HG03064 (cell line): ENCODE measurements around the gene TMEM233.

ENCODE experiments used
- ATAC-seq: cut with Tn5 transposase; IDR thresholded peaks from one replicate; pipeline ENCODE4 v1.9.1; 2021; ENCODE audit warnings: low read depth; ENCODE audit not compliant: unreplicated experiment

TMEM233 gene

GRCh38 chr12:119678459-119678858, 84.9 kb downstream of the TMEM233 start:
- ATAC-seq: no peak

GRCh38 chr12:119679081-119679480, 85.5 kb downstream of the TMEM233 start:
- no peak for ATAC-seq

- no peak for ATAC-seq
Measured at GRCh38 chr12:119679490-119679889, 85.9 kb downstream of the TMEM233 start.

- ATAC-seq: no peak
Measured at GRCh38 chr12:119681111-119681510, 87.5 kb downstream of the TMEM233 start.

GRCh38 chr12:119681728-119682638, 88.4 kb downstream of the TMEM233 start:
- ATAC-seq: no peak

GRCh38 chr12:119682639-119683252, 89.2 kb downstream of the TMEM233 start:
- no peak for ATAC-seq

- no peak for ATAC-seq
Measured at GRCh38 chr12:119683413-119683812, 89.8 kb downstream of the TMEM233 start.

GRCh38 chr12:119683816-119684215, 90.2 kb downstream of the TMEM233 start:
- ATAC-seq: no peak

- no peak for ATAC-seq
Measured at GRCh38 chr12:119684711-119685369, 91.3 kb downstream of the TMEM233 start.

- no peak for ATAC-seq
Measured at GRCh38 chr12:119685375-119685774, 91.8 kb downstream of the TMEM233 start.

- no peak for ATAC-seq
Measured at GRCh38 chr12:119686355-119686754, 92.8 kb downstream of the TMEM233 start.

GRCh38 chr12:119686776-119687175, 93.2 kb downstream of the TMEM233 start:
- no peak for ATAC-seq

GRCh38 chr12:119687406-119687805, 93.8 kb downstream of the TMEM233 start:
- ATAC-seq: no peak

GRCh38 chr12:119687879-119688278, 94.3 kb downstream of the TMEM233 start:
- no peak for ATAC-seq

- ATAC-seq: no peak
Measured at GRCh38 chr12:119689935-119690500, 96.4 kb downstream of the TMEM233 start.

- ATAC-seq: no peak
Measured at GRCh38 chr12:119691202-119691810, 97.7 kb downstream of the TMEM233 start.

- ATAC-seq: no peak
Measured at GRCh38 chr12:119692410-119692809, 98.8 kb downstream of the TMEM233 start.
